Omental fat pad (tissue), 4 donors: ENCODE results near the gene MRAS. TPM values are rescaled to one million over a fixed set of nuclear protein-coding genes. Genes with fewer than 3 reads are reported as not detected.
"Not testable (repeated sequence)": the region's sequence is repeated elsewhere in the genome, so short reads cannot be mapped to it uniquely, and the experiment has no call there.

ENCODE experiments used
- ATAC-seq: fragments of 150-250 bp; one replicate; pipeline ENCODE4 v1.9.1; 2016; ENCODE audit warnings: mild to moderate bottlenecking, moderate library complexity; ENCODE audit not compliant: low FRiP score
- DNase-seq: peaks from one replicate; pipeline ENCODE4 v3.0.0-alpha.2; 2019; ENCODE audit warnings: low spot score
- CTCF ChIP-seq, 3 donors: fragments of 450-650 bp; IDR thresholded peaks; one replicate each; pipeline ENCODE4 v1.5.1; 2016 to 2017; ENCODE audit warnings: antibody characterized with exemption in 3 of 3, mild to moderate bottlenecking in 3 of 3, moderate library complexity in 2 of 3
- total RNA-seq, 4 donors: library from RNA; depleted of rRNA; stranded (reverse); fragments of >200 nt; gene quantifications; one replicate each; pipeline ENCODE4 v1.1.0, GENCODE V29; 2016

The MRAS gene
- total RNA-seq, 4 donors from 2014 or later, result 63.1 to 210 (median 106) TPM

- no peak for TF ChIP-seq CTCF (IDR thresholded peaks at IDR 0.05)
- DNase-seq (no peak), ATAC-seq (no peak)
Measured at GRCh38 chr3:138371070-138371965, 22.9 kb downstream of the MRAS start.

DNA sequence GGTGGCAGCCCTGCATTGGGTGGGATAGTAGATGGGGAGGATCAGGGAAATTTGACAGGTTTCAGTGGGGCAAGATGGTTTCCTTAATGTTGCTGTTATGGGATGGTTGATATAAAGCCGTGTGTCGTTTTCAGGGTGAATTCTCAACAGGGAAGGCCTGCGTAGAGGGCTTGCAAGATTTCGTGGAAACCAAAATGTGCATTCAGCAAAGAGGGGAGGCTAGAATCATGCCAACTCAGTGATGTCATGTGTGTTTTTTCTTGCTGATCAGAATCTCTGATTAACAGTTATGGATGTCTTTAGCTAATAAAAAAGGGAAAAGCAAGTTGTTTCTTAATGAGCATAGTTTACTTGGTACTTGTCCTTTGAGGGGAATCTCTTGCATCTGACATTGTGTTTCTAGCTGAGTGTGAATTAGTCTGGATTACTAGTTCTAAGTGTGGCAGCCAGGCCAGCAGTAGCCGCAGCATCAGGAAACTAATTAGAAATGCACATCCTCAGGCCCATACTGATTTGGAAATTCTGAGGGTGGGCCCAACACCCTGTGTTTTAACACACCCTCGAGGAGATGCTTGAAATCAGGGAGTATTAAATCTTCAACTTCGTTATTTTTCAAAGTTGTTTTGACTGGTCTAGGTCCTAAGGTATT, 24.8 kb downstream of the MRAS start:
- TF ChIP-seq CTCF (IDR thresholded peaks at IDR 0.05), result no peak
- ATAC-seq, result no peak
- no peak for DNase-seq

DNA sequence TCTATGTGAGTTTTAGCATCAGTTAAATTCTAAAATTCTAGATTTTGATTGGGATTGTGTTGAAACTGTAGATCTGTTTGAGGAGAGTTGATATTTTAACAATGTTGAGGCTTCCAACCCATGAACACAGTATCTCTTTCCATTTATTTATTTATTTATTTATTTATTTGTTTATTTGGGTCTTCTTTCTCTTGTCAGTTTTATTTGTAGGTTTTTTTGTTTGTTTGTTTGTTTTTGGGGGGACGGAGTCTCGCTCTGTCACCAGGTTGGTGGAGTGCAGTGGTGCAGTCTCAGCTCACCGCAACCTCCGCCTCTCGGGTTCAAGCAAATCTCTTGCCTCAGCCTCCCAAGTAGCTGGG, 25.3 kb downstream of the MRAS start:
- TF ChIP-seq CTCF (IDR thresholded peaks at IDR 0.05), result no peak
- ATAC-seq (no peak), DNase-seq (no peak)

DNA sequence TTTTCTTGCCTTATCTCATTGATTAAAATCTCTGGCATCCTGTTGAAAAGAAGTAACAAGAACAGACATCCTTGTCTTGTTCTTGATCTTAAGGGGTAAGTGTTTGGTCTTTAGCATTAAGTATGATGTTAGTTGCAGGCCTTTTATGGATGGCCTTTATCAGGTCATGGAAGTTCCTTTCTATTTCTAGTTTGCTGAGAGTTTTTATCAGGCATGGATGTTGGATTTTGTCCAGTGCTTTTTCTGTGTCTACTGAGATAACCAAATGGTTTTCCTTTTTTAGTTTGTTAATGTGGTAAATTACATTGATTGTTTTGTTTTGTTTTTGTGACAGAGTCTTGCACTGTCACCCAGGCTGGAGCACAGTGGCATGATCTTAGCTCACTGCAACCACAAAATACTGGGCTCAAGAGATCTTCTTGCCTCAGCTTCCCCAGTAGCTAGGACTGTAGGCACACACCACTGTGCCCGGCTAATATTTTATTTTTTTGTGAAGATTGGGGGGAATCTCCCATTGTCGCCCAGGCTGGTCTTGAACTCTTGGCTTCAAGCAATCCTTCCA, 26.3 kb downstream of the MRAS start:
- no peak for DNase-seq
- ATAC-seq, result no peak
- no peak for TF ChIP-seq CTCF (IDR thresholded peaks at IDR 0.05)

- ATAC-seq, result no peak
- DNase-seq, result no peak
- TF ChIP-seq CTCF (IDR thresholded peaks at IDR 0.05), result no peak
Measured at GRCh38 chr3:138375447-138375846, 27.1 kb downstream of the MRAS start.

GRCh38 chr3:138376663-138377062, 28.3 kb downstream of the MRAS start:
- no peak for TF ChIP-seq CTCF (IDR thresholded peaks at IDR 0.05)
- DNase-seq, result no peak
- ATAC-seq, result no peak

DNA sequence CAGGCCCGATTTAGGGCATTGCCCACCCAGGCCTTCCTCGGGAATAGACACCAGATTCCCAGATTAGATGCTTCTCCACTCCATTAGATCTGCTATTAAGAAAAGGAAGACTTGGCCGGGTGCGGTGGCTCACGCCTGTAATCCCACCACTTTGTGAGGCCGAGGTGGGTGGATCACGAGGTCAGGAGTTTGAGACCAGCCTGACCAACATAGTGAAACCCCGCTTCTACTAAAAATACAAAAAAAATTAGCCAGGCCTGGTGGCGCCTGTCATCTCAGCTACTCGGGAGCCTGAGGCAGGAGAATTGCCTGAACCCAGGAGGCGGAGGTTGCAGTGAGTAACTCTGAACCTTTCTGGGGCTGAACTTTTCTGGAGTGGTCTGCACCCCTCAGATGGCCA, 28.8 kb downstream of the MRAS start:
- not testable (repeated sequence) for DNase-seq, ATAC-seq
